ENCODE measurements around the gene CORO2A. TPM values are rescaled to one million over a fixed set of nuclear protein-coding genes. Genes with fewer than 3 reads are reported as not detected.

CORO2A gene
- total and polyA plus RNA-seq, 2 of the 8 experiments (the other 6 are each of a cell fraction or from before 2014, with no cell fraction given), result 13.7 to 27.9 TPM

DNA sequence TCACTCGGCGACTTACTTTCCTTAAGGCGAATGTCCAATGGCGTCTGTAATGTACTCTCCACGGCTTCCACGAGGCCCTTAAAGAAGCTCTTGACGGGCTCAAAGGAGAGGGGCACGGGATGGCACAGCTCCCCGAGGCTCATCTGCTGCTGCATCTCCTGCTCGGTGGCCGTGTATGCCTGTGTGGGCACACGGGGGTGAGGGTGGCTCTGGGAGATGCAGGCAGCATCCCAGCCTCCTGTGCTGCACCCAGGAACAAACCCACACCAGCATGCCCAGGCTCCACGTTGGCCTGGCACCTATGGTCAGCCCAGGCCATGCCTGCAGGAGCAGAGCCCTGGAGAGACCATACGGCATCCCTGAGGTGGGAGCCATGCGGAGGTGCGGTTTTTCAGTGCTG lies 97.6 kb downstream of the CORO2A start:
- FAIRE-seq (no peak), DNase-seq (ENCODE audit: low read depth in 1 of 2, low spot score in 2 of 2) (no peak)
- H3K4ac ChIP-seq (replicated peaks; ENCODE audit: insufficient read length, low read depth, low read length), result no peak overlapping the region
- no peak overlapping the region for H3K18ac ChIP-seq (ENCODE audit: extremely low read depth, low read length)
- no peaks in the 10 kb centered on the region for H3K9me3 ChIP-seq (ENCODE audit: insufficient read depth in 2 of 2, low read depth in 1 of 2, low read length in 1 of 2)
- H4K5ac ChIP-seq (ENCODE audit: insufficient read length, low read depth, low read length), result no peak overlapping the region
- no peak overlapping the region for H3K56ac ChIP-seq (replicated peaks; ENCODE audit: insufficient read length, low read depth, low read length)
- no peak overlapping the region for H3K27ac ChIP-seq (ENCODE audit: low read depth, low read length)
- H3K27me3 ChIP-seq (replicated peaks in 1 of 4; ENCODE audit: control insufficient read depth in 3 of 4, extremely low read depth in 1 of 4, insufficient read depth in 3 of 4, low read length in 3 of 4), result no peaks in the 10 kb centered on the region
- H4K20me1 ChIP-seq (replicated peaks in 1 of 2; ENCODE audit: control insufficient read depth in 1 of 2, insufficient read depth in 2 of 2, low read length in 2 of 2), result peaks cover 0 to 2% of the 10 kb centered on the region in 2 experiments
- no peak overlapping the region for H3K23ac ChIP-seq (ENCODE audit: insufficient read length)
- no peaks in the 10 kb centered on the region for H3K79me1 ChIP-seq (ENCODE audit: low read depth, low read length)
- no peak overlapping the region for H2BK120ac ChIP-seq (replicated peaks; ENCODE audit: low read depth, low read length)
- H2BK12ac ChIP-seq (ENCODE audit: low read depth, low read length), result no peak overlapping the region
- H3K23me2 ChIP-seq (ENCODE audit: low read depth, low read length), result 0 out of 2 replicates have a peak, but pooled peaks cover 3% of the 10 kb centered on the region
- no peak overlapping the region for H2BK15ac ChIP-seq (ENCODE audit: low read length)
- no peak overlapping the region for H3K14ac ChIP-seq (ENCODE audit: insufficient read length)
- H2BK5ac ChIP-seq (ENCODE audit: low read depth, low read length), result peak overlapping the region; percentile 24; the same call in 1 of the 2 replicates
- H4K8ac ChIP-seq (ENCODE audit: extremely low read depth, insufficient read depth, low read length), result peak overlapping the region; percentile 36
- H3K36me3 ChIP-seq (ENCODE audit: control insufficient read depth in 2 of 4, insufficient read depth in 4 of 4, low read length in 3 of 4), result peaks cover 0 to 3% (median 0%) of the 10 kb centered on the region in 4 experiments; a peak in 2 of 8 replicates
- 82% methylated on average over 16 of the region's 16 CpGs; no CpG with 5 or more reads in 1 of the 2 experiments for WGBS, 2 experiments (ENCODE audit: extremely low coverage in 1 of 2, insufficient coverage in 1 of 2, insufficient read length in 1 of 2, insufficient replicate concordance in 2 of 2, low coverage in 1 of 2, low lambda C conversion rate in 2 of 2, missing lambda C conversion rate in 1 of 2)
- no peak overlapping the region for H3K4me2 ChIP-seq (ENCODE audit: insufficient read depth in 1 of 2, low read depth in 2 of 2, low read length in 2 of 2)
- no peak overlapping the region for H3K4me3 ChIP-seq (ENCODE audit: extremely low read depth in 1 of 4, insufficient read depth in 2 of 4, low read depth in 3 of 4, low read length in 4 of 4)
- ChIA-PET CTCF (ENCODE audit: partially characterized antibody) (interaction anchor here (0.6 to 1.4 kb wide), 3 partner anchors 8 to 117 kb away, joined by 3 to 5 read pairs (median 3); no protein-coding TSS in a partner anchor), POLR2A (ENCODE audit: partially characterized antibody) (interaction anchor here (1.1 kb wide), 1 partner anchor 15 kb away, joined by 3 read pairs; no protein-coding TSS in a partner anchor)
- H3K4me1 ChIP-seq (replicated peaks in 1 of 4; ENCODE audit: control insufficient read depth in 3 of 4, insufficient read depth in 4 of 4, low read length in 3 of 4), result peaks cover 3 to 11% (median 5%) of the 10 kb centered on the region in 4 experiments; a peak in 6 of 7 replicates
- H3K79me2 ChIP-seq (ENCODE audit: control insufficient read depth in 1 of 2, insufficient read depth in 2 of 2, low read length in 2 of 2), result no peaks in the 10 kb centered on the region
- TF ChIP-seq TCF12 (IDR thresholded peaks at IDR 0.05; ENCODE audit: low read depth, low read length), result no peak
- no peak for TF ChIP-seq CEBPB (IDR thresholded peaks at IDR 0.05; ENCODE audit: low read depth, low read length)
- no peak overlapping the region for H2AK5ac ChIP-seq (ENCODE audit: low read depth, low read length)
- H2BK20ac ChIP-seq (ENCODE audit: low read length), result no peak overlapping the region
- H2AFZ ChIP-seq (ENCODE audit: low read length), result no peak overlapping the region
- no peak overlapping the region for H3K9ac ChIP-seq (replicated peaks in 1 of 4; ENCODE audit: extremely low read depth in 1 of 4, low read depth in 3 of 4, low read length in 3 of 4)
- no peak overlapping the region for H4K91ac ChIP-seq (replicated peaks; ENCODE audit: insufficient read length, low read length)
